OCI-LY7 (cell line): ENCODE results near the gene UPF2. TPM values are rescaled to one million over a fixed set of nuclear protein-coding genes. Genes with fewer than 3 reads are reported as not detected.

Experiments used
- BruUV-seq: library from RNA; stranded (reverse); fragments of 400-500 nt; replicated peaks from 2 replicates; lab custom pipeline; 2021; lab: Mats Ljungman, UMichigan
- CTCF ChIA-PET: fragments of 300-600 bp; sonication (Branson Sonifier 250); formaldehyde crosslinking; loops from one replicate; lab custom pipeline; 2022; ENCODE audit warnings: antibody characterized with exemption; ENCODE audit not compliant: unreplicated experiment; lab: Charles Lee
- POLR2A ChIA-PET: fragments of 300-600 bp; sonication (Branson Sonifier 250); formaldehyde crosslinking; loops from one replicate; lab custom pipeline; 2022; ENCODE audit warnings: antibody characterized with exemption; lab: Charles Lee
- DNase-seq: peaks from one replicate; pipeline ENCODE4 v3.0.0-alpha.2; 2015; ENCODE audit warnings: low spot score
- H2AFZ ChIP-seq: fragments of 200-600 bp; sonication (generic), shearing (Covaris generic); 2 replicates; pipeline ENCODE4 v1.6.1; 2014; ENCODE audit warnings: mild to moderate bottlenecking, antibody characterized with exemption, low read length, moderate library complexity
- H3K27ac ChIP-seq: fragments of 200-600 bp; sonication (generic); 2 replicates; pipeline ENCODE4 v1.5.1; 2014; ENCODE audit warnings: mixed run types, low read depth, mild to moderate bottlenecking, moderate library complexity, low read length, inconsistent platforms; ENCODE audit not compliant: poor library complexity, severe bottlenecking
- H3K36me3 ChIP-seq: fragments of 200-600 bp; sonication (generic); 2 replicates; pipeline ENCODE4 v1.6.1; 2014; ENCODE audit warnings: mild to moderate bottlenecking, antibody characterized with exemption, low read length, moderate library complexity, mixed read lengths; ENCODE audit not compliant: insufficient read depth
- H3K4me1 ChIP-seq: fragments of 200-600 bp; sonication (generic); 2 replicates; pipeline ENCODE4 v1.5.1; 2014; ENCODE audit warnings: mild to moderate bottlenecking, low read length; ENCODE audit not compliant: insufficient read depth, poor library complexity, severe bottlenecking
- H3K4me2 ChIP-seq: fragments of 200-600 bp; sonication (generic); 2 replicates; pipeline ENCODE4 v1.6.1; 2014; ENCODE audit warnings: mild to moderate bottlenecking, low read length
- H3K4me3 ChIP-seq: fragments of 200-600 bp; sonication (generic); 2 replicates; pipeline ENCODE4 v1.5.1; 2014; ENCODE audit warnings: mild to moderate bottlenecking, low read depth, low read length; ENCODE audit not compliant: poor library complexity, severe bottlenecking
- H3K79me2 ChIP-seq: fragments of 200-600 bp; sonication (generic); 2 replicates; pipeline ENCODE4 v1.6.1; 2016; ENCODE audit warnings: low read depth, mild to moderate bottlenecking, low read length, moderate library complexity, mixed read lengths; ENCODE audit not compliant: insufficient read depth
- H3K9me2 ChIP-seq: fragments of 200-600 bp; sonication (generic); 2 replicates; pipeline ENCODE4 v1.6.1; 2016; ENCODE audit warnings: mild to moderate bottlenecking, low read length, mixed read lengths; ENCODE audit not compliant: insufficient read depth
- H3K9me3 ChIP-seq: fragments of 200-600 bp; sonication (generic); 2 replicates; pipeline ENCODE4 v1.6.1; 2014; ENCODE audit warnings: mild to moderate bottlenecking, mixed run types, low read length, mixed read lengths
- H4K20me1 ChIP-seq: fragments of 200-600 bp; sonication (generic); 2 replicates; pipeline ENCODE4 v1.6.1; 2014; ENCODE audit warnings: mild to moderate bottlenecking, antibody characterized with exemption, low read length, moderate library complexity, mixed read lengths; ENCODE audit not compliant: insufficient read depth
- EZH2phosphoT487 ChIP-seq: fragments of 200-600 bp; sonication (generic); IDR thresholded peaks from 2 replicates; pipeline ENCODE4 v1.6.1; 2018; ENCODE audit warnings: low read depth, borderline replicate concordance, mild to moderate bottlenecking, mixed run types, antibody characterized with exemption, low read length, moderate library complexity, mixed read lengths
- intact Hi-C: fragments of 100-400 bp; cut with micrococcal nuclease; formaldehyde crosslinking; loops from one replicate; pipeline ENCODE4 v1.10.0; 2022; ENCODE audit not compliant: unreplicated experiment
- total RNA-seq, 2 experiments: library from RNA; depleted of rRNA in 1 of 2; stranded (reverse); fragments of >200 nt in 1 of 2; shearing (Covaris generic) in 1 of 2; gene quantifications; 2 replicates each; pipeline ENCODE4 v1.2.3, GENCODE V29; 2014 to 2022
- TF ChIP-seq, protein P1 (sequence below): fragments of 200-600 bp; sonication (generic); conservative IDR thresholded peaks from 2 replicates; pipeline ENCODE4 v1.5.1; 2014; ENCODE audit warnings: mild to moderate bottlenecking, antibody characterized with exemption, low read length, moderate library complexity, mixed read lengths

UPF2 gene
- total RNA-seq, 2 experiments from 2014 or later = 24.8 to 46.8 TPM

DNA sequence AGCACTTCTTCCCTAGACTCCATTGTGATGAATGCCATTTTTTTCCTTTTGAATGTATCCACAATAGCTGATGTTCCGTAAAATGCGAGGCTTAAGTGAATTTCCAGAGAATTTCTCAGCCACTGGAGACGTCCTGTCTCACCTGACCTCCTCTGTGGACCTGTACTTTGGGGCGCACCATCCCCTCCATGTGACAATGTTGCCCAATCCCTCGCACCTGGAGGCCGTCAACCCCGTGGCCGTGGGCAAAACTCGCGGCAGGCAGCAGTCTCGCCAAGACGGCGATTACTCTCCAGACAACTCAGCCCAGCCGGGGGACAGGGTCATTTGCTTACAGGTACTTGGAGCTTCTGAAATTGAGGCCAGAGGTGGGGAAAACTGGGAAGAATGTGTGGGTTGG is 46.3 kb upstream of the UPF2 start:
- DNase-seq = no peak
- H3K27ac ChIP-seq = no peak overlapping the region
- no peak overlapping the region for H3K4me2 ChIP-seq
- H3K9me3 ChIP-seq = no peaks in the 10 kb centered on the region
- POLR2A ChIA-PET = interaction anchor here (0.6 kb wide), 1 partner anchor 14 kb away, joined by 3 read pairs; no protein-coding TSS in a partner anchor
- H3K36me3 ChIP-seq = peaks cover 92% of the 10 kb centered on the region
- intact Hi-C loops = no loop called here
- no peaks in the 10 kb centered on the region for H4K20me1 ChIP-seq
- H3K4me3 ChIP-seq = no peak overlapping the region
- H2AFZ ChIP-seq = no peak overlapping the region
- TF ChIP-seq, protein P1, sequence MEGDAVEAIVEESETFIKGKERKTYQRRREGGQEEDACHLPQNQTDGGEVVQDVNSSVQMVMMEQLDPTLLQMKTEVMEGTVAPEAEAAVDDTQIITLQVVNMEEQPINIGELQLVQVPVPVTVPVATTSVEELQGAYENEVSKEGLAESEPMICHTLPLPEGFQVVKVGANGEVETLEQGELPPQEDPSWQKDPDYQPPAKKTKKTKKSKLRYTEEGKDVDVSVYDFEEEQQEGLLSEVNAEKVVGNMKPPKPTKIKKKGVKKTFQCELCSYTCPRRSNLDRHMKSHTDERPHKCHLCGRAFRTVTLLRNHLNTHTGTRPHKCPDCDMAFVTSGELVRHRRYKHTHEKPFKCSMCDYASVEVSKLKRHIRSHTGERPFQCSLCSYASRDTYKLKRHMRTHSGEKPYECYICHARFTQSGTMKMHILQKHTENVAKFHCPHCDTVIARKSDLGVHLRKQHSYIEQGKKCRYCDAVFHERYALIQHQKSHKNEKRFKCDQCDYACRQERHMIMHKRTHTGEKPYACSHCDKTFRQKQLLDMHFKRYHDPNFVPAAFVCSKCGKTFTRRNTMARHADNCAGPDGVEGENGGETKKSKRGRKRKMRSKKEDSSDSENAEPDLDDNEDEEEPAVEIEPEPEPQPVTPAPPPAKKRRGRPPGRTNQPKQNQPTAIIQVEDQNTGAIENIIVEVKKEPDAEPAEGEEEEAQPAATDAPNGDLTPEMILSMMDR = no peak
- TF ChIP-seq EZH2phosphoT487 = no peak
- H3K4me1 ChIP-seq = no peaks in the 10 kb centered on the region
- no peaks in the 10 kb centered on the region for H3K9me2 ChIP-seq
- CTCF ChIA-PET = interaction anchor here (0.6 kb wide), 1 partner anchor 64 kb away, joined by 5 read pairs; no protein-coding TSS in a partner anchor
- no TSS peak for BruUV-seq
- no peaks in the 10 kb centered on the region for H3K79me2 ChIP-seq

DNA sequence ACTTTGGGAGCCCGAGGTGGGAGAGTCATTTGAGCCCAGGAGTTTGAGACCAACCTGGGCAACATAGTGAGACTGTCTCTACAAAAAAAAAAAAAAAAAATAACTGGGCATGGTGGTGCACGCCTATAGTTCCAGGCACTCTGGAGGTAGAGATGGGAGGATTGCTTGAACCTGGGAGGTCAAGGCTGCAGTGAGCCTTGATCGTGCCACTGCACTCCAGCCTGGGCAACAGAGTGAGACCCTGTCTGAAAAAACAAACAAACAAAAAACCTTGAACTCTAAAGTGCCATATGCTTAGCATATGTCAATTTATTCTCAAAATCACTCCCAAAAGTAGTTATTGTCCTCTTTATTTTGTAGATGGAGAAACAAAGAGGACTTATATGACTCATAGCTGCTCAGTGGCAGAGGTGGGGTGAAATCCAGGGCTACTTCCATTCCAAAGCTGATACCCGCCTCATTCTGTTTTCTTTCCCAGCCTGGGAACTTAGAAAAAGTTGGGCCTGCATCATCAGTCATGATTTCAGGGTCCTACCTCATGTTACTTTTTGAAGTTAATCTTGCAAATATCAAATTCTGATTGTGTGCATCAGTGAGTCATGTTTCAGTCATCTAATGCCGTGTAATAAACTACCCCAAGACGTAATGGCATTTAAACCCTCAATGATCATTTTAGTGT is 39.4 kb upstream of the UPF2 start:
- no peaks in the 10 kb centered on the region for H3K9me3 ChIP-seq
- H4K20me1 ChIP-seq = no peaks in the 10 kb centered on the region
- CTCF ChIA-PET = no interaction called here
- POLR2A ChIA-PET = interaction anchor here (1.1 to 1.2 kb wide), 2 partner anchors 9 to 29 kb away, joined by 3 read pairs; no protein-coding TSS in a partner anchor
- H3K36me3 ChIP-seq = peaks cover 37% of the 10 kb centered on the region
- no TSS peak for BruUV-seq
- no peaks in the 10 kb centered on the region for H3K9me2 ChIP-seq
- H3K4me1 ChIP-seq = peaks cover 21% of the 10 kb centered on the region
- TF ChIP-seq, protein P1 = no peak
- TF ChIP-seq EZH2phosphoT487 = no peak
- peaks cover 10% of the 10 kb centered on the region; the same call in 1 of the 2 replicates for H3K79me2 ChIP-seq
- intact Hi-C loops = no loop called here
- no peak overlapping the region for H3K4me3 ChIP-seq
- no peak overlapping the region for H3K4me2 ChIP-seq
- DNase-seq = no peak
- H3K27ac ChIP-seq = no peak overlapping the region
- no peak overlapping the region for H2AFZ ChIP-seq

DNA sequence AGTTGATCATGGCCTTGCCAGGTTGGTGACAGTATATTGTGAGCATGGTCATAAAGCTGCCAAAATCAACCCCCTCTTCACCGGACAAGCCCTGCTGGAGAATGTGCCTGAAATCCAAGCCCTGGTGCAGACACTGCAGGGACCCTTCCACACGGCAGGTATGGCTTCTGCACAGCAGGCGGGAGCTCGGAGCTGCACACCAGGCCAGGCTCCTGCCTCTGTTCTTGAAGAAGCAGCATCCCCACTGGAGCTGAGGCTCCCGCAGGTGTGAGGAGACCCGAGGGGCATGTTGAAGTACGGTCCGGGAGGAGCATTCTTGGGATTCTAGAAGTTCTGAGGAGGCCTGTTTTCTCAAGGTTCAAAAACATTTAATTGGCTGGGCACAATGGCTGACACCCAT is 38.9 kb upstream of the UPF2 start:
- ChIA-PET POLR2A (interaction anchor here (1.0 to 1.2 kb wide), 3 partner anchors 9 to 52 kb away, joined by 3 read pairs; no protein-coding TSS in a partner anchor), CTCF (no interaction called here)
- DNase-seq = no peak
- Histone ChIP-seq H3K27ac (no peak overlapping the region), H3K4me2 (no peak overlapping the region), H3K4me3 (no peak overlapping the region), H3K79me2 (peaks cover 13% of the 10 kb centered on the region; the same call in 1 of the 2 replicates), H3K9me2 (no peaks in the 10 kb centered on the region), H3K4me1 (peaks cover 26% of the 10 kb centered on the region), H2AFZ (no peak overlapping the region), H3K36me3 (peaks cover 32% of the 10 kb centered on the region), H3K9me3 (no peaks in the 10 kb centered on the region), H4K20me1 (no peaks in the 10 kb centered on the region)
- no peak for TF ChIP-seq EZH2phosphoT487
- TF ChIP-seq, protein P1 = no peak
- intact Hi-C loops = no loop called here
- no TSS peak for BruUV-seq
